HEK293 (cell line): ENCODE data around the gene GBF1.

Experiments used
- CTCF ChIA-PET: fragments of 350-600 bp; formaldehyde crosslinking; extraction: SDS; loops from one replicate; lab custom pipeline; 2021; ENCODE audit warnings: antibody characterized with exemption; lab: Yijun Ruan, JAX
- POLR2A ChIA-PET: fragments of 300-600 bp; formaldehyde crosslinking; extraction: SDS; loops from one replicate; lab custom pipeline; 2020; ENCODE audit warnings: antibody characterized with exemption, inconsistent platforms; lab: Yijun Ruan, JAX
- H3K27ac ChIP-seq: fragments of 200-500 bp; sonication (Bioruptor generic); 2 replicates; pipeline ENCODE4 v1.5.1; 2014; ENCODE audit warnings: low read depth, low read length, control low read depth, inconsistent platforms; ENCODE audit errors: extremely low read depth
- H3K36me3 ChIP-seq, 2 experiments: fragments of 200-500 bp in 1 of 2; sonication (Bioruptor generic) in 1 of 2; 1 replicate in 1 of 2; 2 replicates in 1 of 2; pipeline ENCODE4 v1.5.1; 2014 to 2017; ENCODE audit warnings: inconsistent platforms in 2 of 2, low read length in 2 of 2; ENCODE audit not compliant: control insufficient read depth in 2 of 2, insufficient read depth in 1 of 2
- H3K4me1 ChIP-seq: fragments of 200-500 bp; sonication (Bioruptor generic); 2 replicates; pipeline ENCODE4 v1.5.1; 2014; ENCODE audit warnings: mild to moderate bottlenecking, low read length, inconsistent platforms; ENCODE audit not compliant: control insufficient read depth, insufficient read depth
- H3K4me3 ChIP-seq: 2 replicates; pipeline ENCODE4 v1.5.1; 2011; ENCODE audit warnings: low read depth, mild to moderate bottlenecking, control low read depth, low read length, moderate library complexity
- H3K9me3 ChIP-seq: fragments of 200-500 bp; sonication (Bioruptor generic); 2 replicates; pipeline ENCODE4 v1.5.1; 2014; ENCODE audit warnings: low read depth, low read length, inconsistent platforms; ENCODE audit not compliant: control insufficient read depth, insufficient read depth
- GLI2 ChIP-seq: fragments of 450-650 bp; formaldehyde crosslinking; IDR thresholded peaks from 2 replicates; pipeline ENCODE4; 2017; ENCODE audit warnings: missing biosample characterization, missing genetic modification characterization, low read depth, borderline replicate concordance
- GLIS1 ChIP-seq: fragments of 450-650 bp; formaldehyde crosslinking; IDR thresholded peaks from 2 replicates; pipeline ENCODE4 v1.5.1; 2016; ENCODE audit warnings: missing biosample characterization, missing genetic modification characterization
- GLIS2 ChIP-seq: fragments of 450-650 bp; formaldehyde crosslinking; IDR thresholded peaks from 2 replicates; pipeline ENCODE4 v1.5.1; 2016; ENCODE audit warnings: missing biosample characterization, missing genetic modification characterization
- PRDM1 ChIP-seq: fragments of 450-650 bp; formaldehyde crosslinking; IDR thresholded peaks from 2 replicates; pipeline ENCODE4; 2016; ENCODE audit warnings: missing biosample characterization, missing genetic modification characterization
- ZBTB17 ChIP-seq: fragments of 450-650 bp; formaldehyde crosslinking; IDR thresholded peaks from 2 replicates; pipeline ENCODE4 v1.5.1; 2016; ENCODE audit warnings: missing biosample characterization, missing genetic modification characterization
- ZBTB20 ChIP-seq: fragments of 450-650 bp; formaldehyde crosslinking; IDR thresholded peaks from 2 replicates; pipeline ENCODE4 v1.5.1; 2016; ENCODE audit warnings: missing biosample characterization, missing genetic modification characterization
- ZNF132 ChIP-seq: fragments of 450-650 bp; formaldehyde crosslinking; IDR thresholded peaks from 2 replicates; pipeline ENCODE4 v1.5.1; 2017; ENCODE audit warnings: missing biosample characterization, missing genetic modification characterization, borderline replicate concordance
- ZNF174 ChIP-seq: fragments of 450-650 bp; formaldehyde crosslinking; IDR thresholded peaks from 2 replicates; pipeline ENCODE4 v1.5.0; 2017; ENCODE audit warnings: missing biosample characterization, mild to moderate bottlenecking, missing genetic modification characterization
- ZNF2 ChIP-seq: fragments of 450-650 bp; formaldehyde crosslinking; IDR thresholded peaks from 2 replicates; pipeline ENCODE4 v1.5.1; 2016; ENCODE audit warnings: missing biosample characterization, missing genetic modification characterization
- ZNF48 ChIP-seq: fragments of 450-650 bp; formaldehyde crosslinking; IDR thresholded peaks from 2 replicates; pipeline ENCODE4 v1.5.1; 2016; ENCODE audit warnings: missing biosample characterization, missing genetic modification characterization
- ZNF501 ChIP-seq: fragments of 450-650 bp; formaldehyde crosslinking; IDR thresholded peaks from 2 replicates; pipeline ENCODE4 v1.5.1; 2016; ENCODE audit warnings: missing biosample characterization, missing genetic modification characterization
- ZNF529 ChIP-seq: fragments of 450-650 bp; formaldehyde crosslinking; IDR thresholded peaks from 2 replicates; pipeline ENCODE4 v1.5.1; 2017; ENCODE audit warnings: missing genetic modification characterization, missing biosample characterization; ENCODE audit not compliant: insufficient replicate concordance
- ZNF626 ChIP-seq: fragments of 450-650 bp; sonication (Bioruptor Pico); formaldehyde crosslinking; IDR thresholded peaks from 2 replicates; pipeline ENCODE4 v1.5.1; 2018; ENCODE audit warnings: missing biosample characterization, missing genetic modification characterization, inconsistent platforms
- ZNF777 ChIP-seq: fragments of 450-650 bp; formaldehyde crosslinking; IDR thresholded peaks from 2 replicates; pipeline ENCODE4 v1.5.1; 2017; ENCODE audit warnings: missing biosample characterization, missing genetic modification characterization, borderline replicate concordance
- TF ChIP-seq, protein P1 (sequence below): fragments of 450-650 bp; IDR thresholded peaks from 2 replicates; pipeline ENCODE4 v1.5.1; 2018; ENCODE audit warnings: missing biosample characterization, mild to moderate bottlenecking, missing genetic modification characterization
- TF ChIP-seq, protein P2 (sequence below): fragments of 450-650 bp; formaldehyde crosslinking; IDR thresholded peaks from 2 replicates; pipeline ENCODE4 v1.5.1; 2016; ENCODE audit warnings: missing biosample characterization, missing genetic modification characterization
- TF ChIP-seq, protein P3 (sequence below): fragments of 450-650 bp; formaldehyde crosslinking; IDR thresholded peaks from 2 replicates; pipeline ENCODE4 v1.5.1; 2016; ENCODE audit warnings: missing biosample characterization, missing genetic modification characterization, low read depth
- TF ChIP-seq, protein P4 (sequence below): fragments of 450-650 bp; formaldehyde crosslinking; IDR thresholded peaks from 2 replicates; pipeline ENCODE4 v1.5.1; 2016; ENCODE audit warnings: missing biosample characterization, missing genetic modification characterization

Gene GBF1

DNA sequence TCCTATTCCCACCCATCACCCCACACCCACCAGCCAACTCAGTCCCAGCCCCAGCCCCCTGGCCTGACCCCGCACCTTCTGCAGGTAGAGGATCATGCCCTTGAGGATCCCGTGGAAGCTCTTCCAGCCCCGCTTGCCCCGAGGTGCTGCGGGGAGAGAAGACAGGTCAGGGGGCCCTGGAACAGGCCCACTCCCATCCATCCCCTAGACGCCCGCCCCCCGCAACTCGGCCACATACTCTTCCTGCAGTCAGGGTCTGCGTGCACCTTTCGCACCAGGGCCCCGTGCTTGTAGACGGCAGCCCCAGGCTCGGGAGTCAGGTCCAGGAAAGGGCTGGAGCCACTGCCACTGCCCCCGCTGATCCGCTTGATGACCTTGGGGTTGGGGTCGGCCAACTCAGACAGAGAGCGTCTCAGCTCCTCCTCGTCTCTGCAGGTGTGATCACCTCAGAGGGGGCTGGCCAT is 159.8 kb downstream of the GBF1 start:
- Histone ChIP-seq H3K27ac (no peak overlapping the region), H3K36me3 (peaks cover 0 to 13% of the 10 kb centered on the region in 2 experiments; a peak in 1 of 3 replicates), H3K4me1 (no peaks in the 10 kb centered on the region; the same call in 1 of the 2 replicates), H3K9me3 (no peaks in the 10 kb centered on the region), H3K4me3 (no peak overlapping the region)
- TF ChIP-seq ZNF529 (no peak), ZNF48 (tag by site-specific recombination) (no peak), ZNF777 (tag by site-specific recombination) (no peak)
- POLR2A ChIA-PET, result interaction anchor here (2.1 kb wide), 1 partner anchor 15 kb away, joined by 8 read pairs; the partner anchor contains the start of gene FBXL15
- CTCF ChIA-PET, result interaction anchor here (0.7 to 7.2 kb wide), 6 partner anchors 8 to 235 kb away, joined by 3 to 41 read pairs (median 10); no protein-coding TSS in a partner anchor

DNA sequence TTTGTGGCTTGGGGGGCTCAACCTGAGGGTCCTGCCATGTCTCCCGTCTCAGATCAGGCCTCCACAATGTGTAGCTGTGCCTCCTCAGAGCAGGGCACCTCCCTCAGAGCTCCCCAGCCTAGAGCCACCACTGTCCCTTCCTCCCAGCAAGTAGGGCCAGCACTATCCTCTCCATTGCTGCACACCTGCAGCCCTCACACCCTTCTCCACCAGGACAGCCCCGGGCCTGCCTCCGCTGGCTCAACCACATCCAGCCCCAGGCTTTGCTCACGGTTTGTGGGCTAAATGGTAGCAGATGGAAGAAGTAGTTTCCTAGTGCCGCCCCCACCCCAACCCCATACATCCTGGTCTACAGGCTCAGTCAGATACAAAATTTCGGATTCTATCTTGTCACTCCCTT is 160.3 kb downstream of the GBF1 start:
- Histone ChIP-seq H3K27ac (no peak overlapping the region), H3K36me3 (peaks cover 0 to 8% of the 10 kb centered on the region in 2 experiments; a peak in 1 of 3 replicates), H3K9me3 (no peaks in the 10 kb centered on the region), H3K4me1 (no peaks in the 10 kb centered on the region; the same call in 1 of the 2 replicates), H3K4me3 (no peak overlapping the region)
- TF ChIP-seq GLIS2 (peak; percentile 44), GLI2 (no peak), GLIS1 (tag by site-specific recombination) (peak; percentile 44; the same call in 1 of the 2 replicates)
- POLR2A ChIA-PET, result interaction anchor here (0.7 kb wide), 1 partner anchor 20 kb away, joined by 3 read pairs; no protein-coding TSS in a partner anchor
- CTCF ChIA-PET, result interaction anchor here (0.9 to 7.2 kb wide), 6 partner anchors 10 to 239 kb away, joined by 3 to 41 read pairs (median 3); partner anchors contain the start of gene FBXL15

DNA sequence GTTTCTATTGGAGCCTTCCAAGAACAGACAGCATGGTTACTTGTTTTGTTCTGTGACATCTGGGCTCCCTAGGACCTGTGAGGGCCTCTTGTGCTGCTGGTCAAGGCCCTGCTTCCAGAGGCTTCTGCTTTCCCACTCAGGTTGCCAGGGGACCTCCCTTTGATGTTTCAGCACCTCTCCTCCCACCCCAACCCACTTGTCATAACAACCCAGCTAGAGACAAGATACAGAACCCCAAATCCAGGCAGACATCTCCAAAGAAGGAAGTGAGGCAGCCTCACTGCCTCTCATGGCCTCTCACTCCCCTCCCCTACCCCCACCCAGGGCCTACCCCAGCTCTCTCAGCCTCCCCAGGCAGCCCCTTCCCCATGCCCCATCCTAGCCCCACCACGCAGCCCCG is 161.5 kb downstream of the GBF1 start:
- TF ChIP-seq, protein P1, sequence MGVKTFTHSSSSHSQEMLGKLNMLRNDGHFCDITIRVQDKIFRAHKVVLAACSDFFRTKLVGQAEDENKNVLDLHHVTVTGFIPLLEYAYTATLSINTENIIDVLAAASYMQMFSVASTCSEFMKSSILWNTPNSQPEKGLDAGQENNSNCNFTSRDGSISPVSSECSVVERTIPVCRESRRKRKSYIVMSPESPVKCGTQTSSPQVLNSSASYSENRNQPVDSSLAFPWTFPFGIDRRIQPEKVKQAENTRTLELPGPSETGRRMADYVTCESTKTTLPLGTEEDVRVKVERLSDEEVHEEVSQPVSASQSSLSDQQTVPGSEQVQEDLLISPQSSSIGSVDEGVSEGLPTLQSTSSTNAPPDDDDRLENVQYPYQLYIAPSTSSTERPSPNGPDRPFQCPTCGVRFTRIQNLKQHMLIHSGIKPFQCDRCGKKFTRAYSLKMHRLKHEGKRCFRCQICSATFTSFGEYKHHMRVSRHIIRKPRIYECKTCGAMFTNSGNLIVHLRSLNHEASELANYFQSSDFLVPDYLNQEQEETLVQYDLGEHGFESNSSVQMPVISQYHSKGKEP (tag by site-specific recombination), result no peak
- TF ChIP-seq ZNF132 (tag by site-specific recombination), result no peak
- TF ChIP-seq, protein P2, sequence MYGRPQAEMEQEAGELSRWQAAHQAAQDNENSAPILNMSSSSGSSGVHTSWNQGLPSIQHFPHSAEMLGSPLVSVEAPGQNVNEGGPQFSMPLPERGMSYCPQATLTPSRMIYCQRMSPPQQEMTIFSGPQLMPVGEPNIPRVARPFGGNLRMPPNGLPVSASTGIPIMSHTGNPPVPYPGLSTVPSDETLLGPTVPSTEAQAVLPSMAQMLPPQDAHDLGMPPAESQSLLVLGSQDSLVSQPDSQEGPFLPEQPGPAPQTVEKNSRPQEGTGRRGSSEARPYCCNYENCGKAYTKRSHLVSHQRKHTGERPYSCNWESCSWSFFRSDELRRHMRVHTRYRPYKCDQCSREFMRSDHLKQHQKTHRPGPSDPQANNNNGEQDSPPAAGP (tag by site-specific recombination), result no peak
- no peak for TF ChIP-seq ZBTB20
- TF ChIP-seq ZNF501, result no peak
- H3K27ac ChIP-seq, result no peak overlapping the region
- no peaks in the 10 kb centered on the region; the same call in 1 of the 2 replicates for H3K4me1 ChIP-seq
- H3K4me3 ChIP-seq, result no peak overlapping the region
- CTCF ChIA-PET, result interaction anchor here (0.7 to 7.2 kb wide), 2 partner anchors 13 to 17 kb away, joined by 3 to 41 read pairs; no protein-coding TSS in a partner anchor
- no peaks in the 10 kb centered on the region for H3K9me3 ChIP-seq
- POLR2A ChIA-PET, result interaction anchor here (0.6 to 1.1 kb wide), 3 partner anchors 14 to 35 kb away, joined by 3 to 4 read pairs (median 4); partner anchors contain the start of gene FBXL15
- peaks cover 0 to under 1% of the 10 kb centered on the region in 2 experiments; a peak in 1 of 3 replicates for H3K36me3 ChIP-seq

DNA sequence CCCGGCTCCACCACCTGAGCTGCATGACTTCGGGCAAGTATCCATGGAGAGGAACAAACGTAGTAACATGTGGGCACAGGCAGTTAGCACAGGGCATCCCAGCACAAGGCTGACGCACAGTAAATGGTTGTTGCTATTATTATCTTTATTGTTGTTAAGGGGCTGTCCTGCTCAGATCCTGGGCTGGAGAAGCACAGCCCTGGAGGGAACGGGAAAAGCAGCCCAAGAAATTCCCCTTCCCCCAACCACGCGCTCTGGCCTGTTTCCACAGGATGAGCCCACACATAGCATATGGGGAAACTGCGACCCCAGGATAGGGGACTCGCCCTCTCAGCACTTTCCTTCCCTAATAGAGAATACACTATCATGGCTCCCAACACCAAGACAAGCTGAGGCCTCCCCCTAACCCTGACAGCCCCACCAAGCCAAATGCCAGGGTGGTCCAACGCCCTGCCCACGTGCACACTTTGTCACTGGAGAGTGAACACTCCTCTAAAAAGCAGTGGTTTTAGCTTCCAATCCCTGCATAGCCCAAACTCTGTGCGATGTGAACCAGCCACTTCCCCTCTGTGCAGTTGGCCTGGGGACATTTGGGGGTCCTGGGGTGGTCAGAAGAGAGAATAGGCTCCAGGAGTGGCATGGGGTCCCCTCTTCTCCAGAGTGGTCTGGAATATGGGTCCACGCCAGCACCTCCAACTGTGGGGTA is 162.2 kb downstream of the GBF1 start:
- POLR2A ChIA-PET, result interaction anchor here (1.1 kb wide), 1 partner anchor 13 kb away, joined by 4 read pairs; the partner anchor contains the start of gene FBXL15
- no peak for TF ChIP-seq ZNF626 (tag by site-specific recombination)
- TF ChIP-seq ZBTB17 (tag by site-specific recombination), result no peak
- no peak for TF ChIP-seq ZNF2 (tag by site-specific recombination)
- no peak for TF ChIP-seq ZNF174 (tag by site-specific recombination)
- TF ChIP-seq, protein P3, sequence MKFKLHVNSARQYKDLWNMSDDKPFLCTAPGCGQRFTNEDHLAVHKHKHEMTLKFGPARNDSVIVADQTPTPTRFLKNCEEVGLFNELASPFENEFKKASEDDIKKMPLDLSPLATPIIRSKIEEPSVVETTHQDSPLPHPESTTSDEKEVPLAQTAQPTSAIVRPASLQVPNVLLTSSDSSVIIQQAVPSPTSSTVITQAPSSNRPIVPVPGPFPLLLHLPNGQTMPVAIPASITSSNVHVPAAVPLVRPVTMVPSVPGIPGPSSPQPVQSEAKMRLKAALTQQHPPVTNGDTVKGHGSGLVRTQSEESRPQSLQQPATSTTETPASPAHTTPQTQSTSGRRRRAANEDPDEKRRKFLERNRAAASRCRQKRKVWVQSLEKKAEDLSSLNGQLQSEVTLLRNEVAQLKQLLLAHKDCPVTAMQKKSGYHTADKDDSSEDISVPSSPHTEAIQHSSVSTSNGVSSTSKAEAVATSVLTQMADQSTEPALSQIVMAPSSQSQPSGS (tag by site-specific recombination), result no peak
- TF ChIP-seq, protein P4, sequence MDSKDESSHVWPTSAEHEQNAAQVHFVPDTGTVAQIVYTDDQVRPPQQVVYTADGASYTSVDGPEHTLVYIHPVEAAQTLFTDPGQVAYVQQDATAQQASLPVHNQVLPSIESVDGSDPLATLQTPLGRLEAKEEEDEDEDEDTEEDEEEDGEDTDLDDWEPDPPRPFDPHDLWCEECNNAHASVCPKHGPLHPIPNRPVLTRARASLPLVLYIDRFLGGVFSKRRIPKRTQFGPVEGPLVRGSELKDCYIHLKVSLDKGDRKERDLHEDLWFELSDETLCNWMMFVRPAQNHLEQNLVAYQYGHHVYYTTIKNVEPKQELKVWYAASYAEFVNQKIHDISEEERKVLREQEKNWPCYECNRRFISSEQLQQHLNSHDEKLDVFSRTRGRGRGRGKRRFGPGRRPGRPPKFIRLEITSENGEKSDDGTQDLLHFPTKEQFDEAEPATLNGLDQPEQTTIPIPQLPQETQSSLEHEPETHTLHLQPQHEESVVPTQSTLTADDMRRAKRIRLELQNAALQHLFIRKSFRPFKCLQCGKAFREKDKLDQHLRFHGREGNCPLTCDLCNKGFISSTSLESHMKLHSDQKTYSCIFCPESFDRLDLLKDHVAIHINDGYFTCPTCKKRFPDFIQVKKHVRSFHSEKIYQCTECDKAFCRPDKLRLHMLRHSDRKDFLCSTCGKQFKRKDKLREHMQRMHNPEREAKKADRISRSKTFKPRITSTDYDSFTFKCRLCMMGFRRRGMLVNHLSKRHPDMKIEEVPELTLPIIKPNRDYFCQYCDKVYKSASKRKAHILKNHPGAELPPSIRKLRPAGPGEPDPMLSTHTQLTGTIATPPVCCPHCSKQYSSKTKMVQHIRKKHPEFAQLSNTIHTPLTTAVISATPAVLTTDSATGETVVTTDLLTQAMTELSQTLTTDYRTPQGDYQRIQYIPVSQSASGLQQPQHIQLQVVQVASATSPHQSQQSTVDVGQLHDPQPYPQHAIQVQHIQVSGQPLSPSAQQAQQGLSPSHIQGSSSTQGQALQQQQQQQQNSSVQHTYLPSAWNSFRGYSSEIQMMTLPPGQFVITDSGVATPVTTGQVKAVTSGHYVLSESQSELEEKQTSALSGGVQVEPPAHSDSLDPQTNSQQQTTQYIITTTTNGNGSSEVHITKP (tag by site-specific recombination), result no peak
- no peak for TF ChIP-seq PRDM1 (tag by site-specific recombination)

More for the DNA sequence above, 162.2 kb downstream of the GBF1 start:
- no peaks in the 10 kb centered on the region for H3K9me3 ChIP-seq
- no peaks in the 10 kb centered on the region for H3K36me3 ChIP-seq
- CTCF ChIA-PET, result interaction anchor here (0.5 to 7.2 kb wide), 5 partner anchors 8 to 179 kb away, joined by 3 to 41 read pairs (median 4); no protein-coding TSS in a partner anchor
- no peak overlapping the region for H3K27ac ChIP-seq
- H3K4me1 ChIP-seq, result no peaks in the 10 kb centered on the region; the same call in 1 of the 2 replicates
- no peak overlapping the region for H3K4me3 ChIP-seq
